GM12801 (cell line): Measurements from ENCODE around the gene TSPOAP1.

Source experiments
- CTCF ChIP-seq: IDR thresholded peaks from one replicate; pipeline ENCODE4 v1.5.1; 2011; ENCODE audit warnings: control low read depth; ENCODE audit not compliant: insufficient read length; ENCODE audit errors: extremely low read depth

TSPOAP1 gene

GRCh38 chr17:58328195-58329034, at the start of gene TSPOAP1:
TSPOAP1 (minus strand) TSS chr17:58328795; CDS start chr17:58327920, 875 bp downstream.
- TF ChIP-seq CTCF, result no peak

- no peak for TF ChIP-seq CTCF
Observed at GRCh38 chr17:58377661-58378060, 49.1 kb upstream of the TSPOAP1 start.

- no peak for TF ChIP-seq CTCF
Observed at GRCh38 chr17:58377093-58377601, 48.6 kb upstream of the TSPOAP1 start.

GRCh38 chr17:58376472-58377000, 47.9 kb upstream of the TSPOAP1 start:
- TF ChIP-seq CTCF, result no peak

GRCh38 chr17:58375811-58376210, 47.2 kb upstream of the TSPOAP1 start:
- no peak for TF ChIP-seq CTCF

GRCh38 chr17:58375256-58375655, 46.7 kb upstream of the TSPOAP1 start:
- TF ChIP-seq CTCF, result no peak

- no peak for TF ChIP-seq CTCF
Observed at GRCh38 chr17:58373923-58374322, 45.3 kb upstream of the TSPOAP1 start.
